Fibroblast of villous mesenchyme (primary cell): ENCODE results near the gene AIFM3. TPM values are rescaled to one million over a fixed set of nuclear protein-coding genes. Genes with fewer than 3 reads are reported as not detected.

Experiments
- DNase-seq: peaks from one replicate; pipeline ENCODE4 v3.0.0-alpha.2; 2010; ENCODE audit warnings: low read depth
- H3K4me3 ChIP-seq: 2 replicates; pipeline ENCODE4 v1.5.1; 2011; ENCODE audit warnings: low read depth, mild to moderate bottlenecking, low read length
- CTCF ChIP-seq: IDR thresholded peaks from 2 replicates; pipeline ENCODE4 v1.5.1; 2012; ENCODE audit warnings: low read depth, mild to moderate bottlenecking, low read length; ENCODE audit not compliant: insufficient read depth
- total RNA-seq: library from RNA; depleted of rRNA; stranded (reverse); fragments of >200 nt; gene quantifications from 2 replicates; pipeline ENCODE4 v1.2.3, GENCODE V29; 2012

AIFM3 gene
- total RNA-seq, 1 donor: 0.43 TPM

GRCh38 chr22:21026783-21027692, 60.0 kb downstream of the AIFM3 start:
- no peak overlapping the region for H3K4me3 ChIP-seq
- TF ChIP-seq CTCF: no peak
- DNase-seq: peak; percentile 29

DNA sequence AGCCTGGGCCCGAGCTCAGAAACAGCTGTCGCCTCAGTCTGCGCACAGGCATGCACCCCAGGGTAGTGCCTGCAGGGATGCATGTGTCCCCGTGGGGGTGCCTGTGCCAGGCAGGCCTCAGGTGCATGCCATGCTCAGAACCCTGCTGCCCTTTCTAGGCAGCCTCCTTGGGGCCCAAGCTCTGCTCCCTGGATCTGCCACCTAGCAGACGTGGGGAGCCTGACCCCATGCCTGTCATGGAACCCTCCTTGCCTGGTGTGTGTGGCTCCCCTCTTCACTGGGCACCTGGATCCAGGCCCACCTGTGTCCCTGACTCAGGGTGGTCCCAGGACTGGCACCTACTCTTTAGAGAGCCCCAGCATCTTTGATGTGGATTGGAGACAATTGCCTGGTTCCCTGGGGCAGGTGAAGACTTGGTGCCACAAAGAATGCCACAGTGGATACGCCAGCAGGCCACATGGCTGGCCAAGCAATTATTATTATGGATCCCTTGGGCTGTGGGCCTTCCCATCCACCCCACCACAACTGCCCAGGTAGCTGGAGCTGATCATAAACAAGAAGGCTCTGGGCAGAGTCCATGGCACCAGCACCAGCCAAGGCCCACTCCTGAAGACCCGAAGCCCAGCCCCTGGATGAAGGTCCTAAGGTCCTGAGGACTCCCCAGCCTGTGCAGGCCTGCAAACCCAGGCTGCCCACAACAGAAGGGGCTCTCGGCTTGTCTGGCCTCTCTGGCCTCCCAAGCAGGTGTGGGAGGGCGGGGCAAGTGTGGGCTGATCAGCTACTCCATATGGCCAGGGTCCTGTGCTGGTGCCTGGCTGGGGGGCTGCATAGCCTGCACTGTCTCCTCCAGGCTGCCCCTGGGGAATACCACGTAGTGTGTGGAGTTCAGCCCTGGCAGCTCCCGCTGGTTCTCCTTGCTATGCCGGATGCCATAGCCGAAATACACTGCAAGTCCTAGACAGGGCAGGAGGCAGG, 61.5 kb downstream of the AIFM3 start:
- H3K4me3 ChIP-seq: no peak overlapping the region
- no peak for DNase-seq
- TF ChIP-seq CTCF: no peak

GRCh38 chr22:21029486-21030025, 62.5 kb downstream of the AIFM3 start:
- no peak overlapping the region for H3K4me3 ChIP-seq
- no peak for DNase-seq
- TF ChIP-seq CTCF: no peak

GRCh38 chr22:21030032-21030431, 63.0 kb downstream of the AIFM3 start:
- no peak for TF ChIP-seq CTCF
- DNase-seq: no peak
- H3K4me3 ChIP-seq: no peak overlapping the region

Other genes starting within 250 kb of the AIFM3 start
- under 0.01 TPM in 1 of 2 replicates, not detected in the other for gene SERPIND1, start 193.1 kb upstream of the AIFM3 start, total RNA-seq
- 65.7 and 73.4 TPM in 2 replicates for gene PI4KA, start 108.4 kb upstream of the AIFM3 start, total RNA-seq
- gene SNAP29, start 108.2 kb upstream of the AIFM3 start, total RNA-seq: 13.2 and 14.7 TPM in 2 replicates
- gene CRKL, start 49.8 kb upstream of the AIFM3 start, total RNA-seq: 40.3 and 57.4 TPM in 2 replicates
- gene LZTR1, start 15.0 kb downstream of the AIFM3 start, total RNA-seq: 55.1 and 60.9 TPM in 2 replicates
- 21.6 and 22.9 TPM in 2 replicates for gene THAP7, start 34.9 kb downstream of the AIFM3 start, total RNA-seq
- gene P2RX6, start 47.9 kb downstream of the AIFM3 start, total RNA-seq: 1.3 and 3.5 TPM in 2 replicates
- 0.32 and 2.2 TPM in 2 replicates for gene SLC7A4, start 65.3 kb downstream of the AIFM3 start, total RNA-seq
- gene LRRC74B, start 78.7 kb downstream of the AIFM3 start, total RNA-seq: not detected in 2 replicates